Activated CD8-positive, alpha-beta T cell treated with anti-CD3 and anti-CD28 coated beads for 36 hours (primary cell): ENCODE data around the gene P2RX3. TPM values are rescaled to one million over a fixed set of nuclear protein-coding genes. Genes with fewer than 3 reads are reported as not detected.

Experiments used
- ATAC-seq: fragments of 200-7000 bp; cut with Tn5 transposase; one replicate; pipeline ENCODE4 v1.10.0; 2021; ENCODE audit warnings: mild to moderate bottlenecking, moderate library complexity
- CTCF ChIA-PET: fragments of 350-600 bp; sonication (Branson Sonifier 250); formaldehyde crosslinking; loops from one replicate; lab custom pipeline; 2021; ENCODE audit warnings: antibody characterized with exemption; lab: Charles Lee
- POLR2A ChIA-PET: fragments of 350-600 bp; sonication (Branson Sonifier 250); formaldehyde crosslinking; loops from one replicate; lab custom pipeline; 2021; ENCODE audit warnings: antibody characterized with exemption; lab: Charles Lee
- DNase-seq: peaks from one replicate; pipeline ENCODE4 v3.0.0-alpha.2; 2020
- H3K27ac Mint-ChIP-seq: one replicate; pipeline ENCODE4 v1.8.0; 2021; ENCODE audit warnings: mild to moderate bottlenecking, mixed read lengths
- H3K27me3 Mint-ChIP-seq: one replicate; pipeline ENCODE4 v1.8.0; 2021; ENCODE audit warnings: mixed read lengths
- H3K36me3 Mint-ChIP-seq: one replicate; pipeline ENCODE4 v1.8.0; 2021; ENCODE audit warnings: low read depth, mixed read lengths
- H3K4me1 Mint-ChIP-seq: one replicate; pipeline ENCODE4 v1.8.0; 2021; ENCODE audit warnings: low read depth, mixed read lengths
- H3K4me3 Mint-ChIP-seq: one replicate; pipeline ENCODE4 v1.8.0; 2021; ENCODE audit warnings: mild to moderate bottlenecking, moderate library complexity, mixed read lengths
- H3K9me3 Mint-ChIP-seq: one replicate; pipeline ENCODE4 v1.8.0; 2021; ENCODE audit warnings: mixed read lengths
- intact Hi-C: fragments of 100-400 bp; cut with micrococcal nuclease; formaldehyde crosslinking; loops from one replicate; pipeline ENCODE4 v1.10.0; 2022
- total RNA-seq, 2 experiments: library from RNA; stranded (reverse); gene quantifications; one replicate each; pipeline ENCODE4 v1.2.3, GENCODE V29; 2021
- TF ChIP-seq, protein P1 (sequence below): fragments of 200-600 bp; IDR thresholded peaks from one replicate; pipeline ENCODE4 v1.8.0; 2022; ENCODE audit warnings: antibody characterized with exemption, mild to moderate bottlenecking

The P2RX3 gene
- total RNA-seq, 2 experiments from 2014 or later: not detected

DNA sequence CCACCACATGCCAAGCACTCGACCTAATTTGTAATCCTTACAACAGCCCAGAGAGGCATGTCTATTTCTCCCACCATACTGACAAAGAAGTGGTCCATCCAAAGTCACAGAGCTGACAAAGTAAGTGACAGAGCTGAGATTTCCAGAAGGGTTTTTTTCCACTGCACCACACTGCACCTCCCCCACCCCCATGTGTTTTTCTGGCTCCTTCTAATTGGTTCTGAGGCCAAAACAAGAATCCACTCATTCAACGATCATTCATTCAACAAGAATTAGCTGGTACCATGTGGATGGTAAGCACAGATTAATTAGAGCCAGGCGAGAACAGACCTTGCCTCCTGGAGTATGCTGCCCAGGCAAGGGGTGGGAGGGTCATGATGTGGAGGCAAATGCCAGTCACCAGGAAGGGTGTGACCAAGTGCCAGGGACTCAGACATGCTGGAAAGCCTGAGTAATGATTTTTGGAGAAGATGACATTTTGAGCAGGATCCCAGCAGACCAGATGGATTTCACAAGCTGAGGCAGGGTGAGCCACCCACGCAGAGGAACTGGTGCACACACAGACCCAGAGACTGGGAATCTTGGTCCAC lies 67.2 kb downstream of the P2RX3 start:
- no peaks in the 10 kb centered on the region for H3K27me3 Mint-ChIP-seq
- ATAC-seq: no peak
- H3K36me3 Mint-ChIP-seq: peaks cover 58% of the 10 kb centered on the region
- H3K9me3 Mint-ChIP-seq: no peaks in the 10 kb centered on the region
- DNase-seq: no peak
- peaks cover 57% of the 10 kb centered on the region for H3K4me1 Mint-ChIP-seq
- ChIA-PET POLR2A (interaction anchor here (0.7 to 19.8 kb wide), 6 partner anchors 9 to 109 kb away, joined by 3 to 264 read pairs (median 3); partner anchors contain the start of gene SLC43A3), CTCF (interaction anchor here (1.4 to 3.8 kb wide), 6 partner anchors 17 to 88 kb away, joined by 4 to 14 read pairs (median 5); partner anchors contain the start of gene SLC43A3)
- no peak overlapping the region for H3K4me3 Mint-ChIP-seq
- intact Hi-C loops: no loop called here
- TF ChIP-seq, protein P1, sequence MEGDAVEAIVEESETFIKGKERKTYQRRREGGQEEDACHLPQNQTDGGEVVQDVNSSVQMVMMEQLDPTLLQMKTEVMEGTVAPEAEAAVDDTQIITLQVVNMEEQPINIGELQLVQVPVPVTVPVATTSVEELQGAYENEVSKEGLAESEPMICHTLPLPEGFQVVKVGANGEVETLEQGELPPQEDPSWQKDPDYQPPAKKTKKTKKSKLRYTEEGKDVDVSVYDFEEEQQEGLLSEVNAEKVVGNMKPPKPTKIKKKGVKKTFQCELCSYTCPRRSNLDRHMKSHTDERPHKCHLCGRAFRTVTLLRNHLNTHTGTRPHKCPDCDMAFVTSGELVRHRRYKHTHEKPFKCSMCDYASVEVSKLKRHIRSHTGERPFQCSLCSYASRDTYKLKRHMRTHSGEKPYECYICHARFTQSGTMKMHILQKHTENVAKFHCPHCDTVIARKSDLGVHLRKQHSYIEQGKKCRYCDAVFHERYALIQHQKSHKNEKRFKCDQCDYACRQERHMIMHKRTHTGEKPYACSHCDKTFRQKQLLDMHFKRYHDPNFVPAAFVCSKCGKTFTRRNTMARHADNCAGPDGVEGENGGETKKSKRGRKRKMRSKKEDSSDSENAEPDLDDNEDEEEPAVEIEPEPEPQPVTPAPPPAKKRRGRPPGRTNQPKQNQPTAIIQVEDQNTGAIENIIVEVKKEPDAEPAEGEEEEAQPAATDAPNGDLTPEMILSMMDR: no peak
- peak overlapping the region; percentile 88 for H3K27ac Mint-ChIP-seq

DNA sequence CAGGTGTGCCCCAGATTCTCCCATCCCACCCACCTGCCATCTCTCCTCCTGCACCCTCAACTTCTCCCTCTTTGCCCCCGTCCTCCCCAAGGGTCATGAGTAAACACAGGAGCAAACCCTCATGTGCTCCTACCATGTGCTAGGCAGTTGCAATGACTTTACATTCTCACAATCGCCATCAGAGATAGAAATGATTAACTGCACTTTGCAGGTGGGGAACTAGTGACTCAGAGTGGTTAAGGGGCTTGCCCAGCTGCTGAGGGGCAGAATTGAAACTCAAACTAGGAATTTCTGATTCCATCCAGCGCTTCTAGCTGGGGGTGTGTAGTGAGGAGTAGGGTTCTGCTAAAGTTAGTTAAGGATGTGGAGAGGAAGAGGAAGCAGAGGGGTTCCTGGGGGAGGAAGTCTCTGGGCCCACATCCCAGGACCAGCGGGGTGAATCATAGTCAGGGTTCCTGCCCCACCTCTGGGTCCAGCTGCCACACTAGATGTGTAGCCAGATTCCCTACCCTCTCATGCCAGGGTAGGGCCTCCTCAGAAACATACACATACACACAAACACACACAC lies 68.3 kb downstream of the P2RX3 start:
- Mint-ChIP-seq H3K4me3 (no peak overlapping the region), H3K36me3 (peaks cover 64% of the 10 kb centered on the region), H3K4me1 (peaks cover 63% of the 10 kb centered on the region), H3K27me3 (no peaks in the 10 kb centered on the region), H3K9me3 (no peaks in the 10 kb centered on the region), H3K27ac (peak overlapping the region; percentile 88)
- ATAC-seq: peak; percentile 84
- ChIA-PET CTCF (interaction anchor here (1.0 to 3.8 kb wide), 9 partner anchors 16 to 123 kb away, joined by 3 to 14 read pairs (median 4); partner anchors contain the start of gene SLC43A3), POLR2A (interaction anchor here (0.8 to 19.8 kb wide), 6 partner anchors 10 to 242 kb away, joined by 3 to 264 read pairs (median 3); partner anchors contain the start of genes SLC43A1 and SLC43A3)
- peak; percentile 76 for DNase-seq
- TF ChIP-seq, protein P1: no peak
- intact Hi-C loops: loop anchor here (2.0 kb wide), 1 partner anchor 18 kb away; no protein-coding TSS in a partner anchor

DNA sequence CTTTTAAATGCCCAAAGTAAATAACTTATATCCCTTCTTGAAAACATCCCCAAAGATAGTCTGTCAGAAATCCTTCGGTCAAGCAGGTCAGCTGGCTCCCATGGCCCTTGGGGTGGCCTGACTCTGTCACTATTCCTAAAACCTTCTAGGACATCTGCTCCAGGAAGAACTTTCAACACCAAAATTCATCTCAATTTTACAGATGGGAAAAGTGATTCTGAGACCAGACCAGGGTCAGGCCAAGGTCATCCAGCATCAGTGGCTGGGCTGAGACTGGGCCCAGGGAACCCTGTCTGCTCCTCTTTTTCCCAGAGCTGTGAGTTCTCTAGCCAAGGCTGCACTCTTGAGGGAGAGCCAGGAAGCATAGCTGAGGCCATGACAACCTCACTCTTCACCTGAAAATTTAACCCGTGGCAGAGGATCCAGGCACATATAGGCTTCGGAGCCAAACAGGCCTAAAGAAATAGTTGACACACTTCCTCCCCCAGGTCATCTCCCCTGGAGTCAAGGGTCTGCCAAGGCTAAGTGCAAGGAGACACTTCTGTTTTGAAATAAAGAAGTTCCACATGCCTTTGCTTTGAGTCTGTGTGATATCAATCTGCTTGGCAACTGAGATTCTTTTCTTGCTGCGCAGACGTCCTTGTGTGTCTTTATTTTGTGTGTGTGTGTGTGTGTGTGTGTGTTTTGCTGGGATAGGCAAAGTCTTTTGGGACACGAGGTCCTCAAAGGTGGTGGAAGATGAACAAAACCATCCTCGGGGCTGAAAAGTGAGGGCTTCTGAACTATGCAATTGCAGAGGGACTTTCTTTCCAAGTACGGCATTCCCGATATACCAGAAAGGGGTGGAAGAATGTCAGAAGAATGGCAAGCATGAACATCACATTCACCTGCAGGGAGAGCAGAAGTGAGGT lies 69.1 kb downstream of the P2RX3 start:
- Mint-ChIP-seq H3K36me3 (peaks cover 68% of the 10 kb centered on the region), H3K4me1 (peaks cover 68% of the 10 kb centered on the region), H3K9me3 (no peaks in the 10 kb centered on the region), H3K4me3 (no peak overlapping the region), H3K27me3 (no peaks in the 10 kb centered on the region), H3K27ac (peak overlapping the region; percentile 88)
- ATAC-seq (no peak), DNase-seq (no peak)
- POLR2A ChIA-PET: interaction anchor here (0.6 to 19.8 kb wide), 7 partner anchors 11 to 241 kb away, joined by 3 to 264 read pairs (median 3); partner anchors contain the start of genes SLC43A1 and SLC43A3
- CTCF ChIA-PET: interaction anchor here (1.0 to 3.8 kb wide), 9 partner anchors 15 to 122 kb away, joined by 3 to 14 read pairs (median 4); partner anchors contain the start of gene SLC43A3
- TF ChIP-seq, protein P1: no peak
- intact Hi-C loops: loop anchor here (2.0 kb wide), 1 partner anchor 18 kb away; no protein-coding TSS in a partner anchor

DNA sequence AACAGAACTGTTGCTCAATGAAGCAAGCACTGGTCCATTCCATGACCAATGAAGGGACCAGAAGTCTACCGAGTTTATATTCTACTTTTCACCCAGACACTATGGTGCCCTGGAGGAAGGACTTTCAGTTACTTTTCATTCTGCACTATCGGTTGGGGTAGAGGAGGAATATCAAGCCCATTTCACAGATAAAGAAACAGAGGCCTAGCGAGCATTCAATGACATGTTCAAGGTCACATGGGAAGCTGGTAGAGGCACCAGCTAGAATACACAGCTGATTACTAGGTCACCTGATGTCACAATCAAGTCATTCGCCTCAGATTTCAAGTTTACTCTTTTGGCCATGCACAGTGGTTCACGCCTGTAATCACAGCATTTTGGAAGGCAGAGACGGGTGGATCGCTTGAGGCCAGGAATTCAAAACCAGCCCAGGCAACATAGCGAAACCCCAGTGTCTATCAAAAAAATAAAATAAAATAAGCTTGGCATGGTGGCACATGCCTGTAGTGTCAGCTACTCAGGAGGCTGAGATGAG lies 69.9 kb downstream of the P2RX3 start:
- no peaks in the 10 kb centered on the region for H3K27me3 Mint-ChIP-seq
- H3K36me3 Mint-ChIP-seq: peaks cover 72% of the 10 kb centered on the region
- DNase-seq (no peak), ATAC-seq (no peak)
- intact Hi-C loops: loop anchor here (2.0 kb wide), 1 partner anchor 17 kb away; no protein-coding TSS in a partner anchor
- no peaks in the 10 kb centered on the region for H3K9me3 Mint-ChIP-seq
- TF ChIP-seq, protein P1: no peak
- ChIA-PET POLR2A (interaction anchor here (1.7 to 19.8 kb wide), 2 partner anchors 14 to 15 kb away, joined by 4 to 264 read pairs; partner anchors contain the start of gene SLC43A3), CTCF (interaction anchor here (0.8 to 3.8 kb wide), 4 partner anchors 10 to 49 kb away, joined by 3 to 14 read pairs (median 6); no protein-coding TSS in a partner anchor)
- H3K4me3 Mint-ChIP-seq: no peak overlapping the region
- peaks cover 71% of the 10 kb centered on the region for H3K4me1 Mint-ChIP-seq
- H3K27ac Mint-ChIP-seq: peak overlapping the region; percentile 88
